Stomach (tissue), 9 donors: ENCODE results near the gene BIRC7. TPM values are rescaled to one million over a fixed set of nuclear protein-coding genes. Genes with fewer than 3 reads are reported as not detected.

Experiments used
- DNase-seq, 2 donors: peaks; one replicate each; pipeline versions ENCODE4 v3.0.0 to v3.0.0-alpha.2; 2013 to 2019
- H3K27ac ChIP-seq, 5 donors: fragments of 200-600 bp in 4 of 5; sonication (generic) in 4 of 5; one replicate each; pipeline ENCODE4 v1.5.1; 2013 to 2019; ENCODE audit warnings: mild to moderate bottlenecking in 1 of 5, moderate library complexity in 1 of 5
- H3K27me3 ChIP-seq, 3 donors: fragments of 200-600 bp; sonication (generic); one replicate each; pipeline ENCODE4 v1.5.1; 2017 to 2019; ENCODE audit warnings: mixed run types in 1 of 3
- H3K36me3 ChIP-seq, 4 donors: fragments of 200-600 bp; sonication (generic); 1 replicate in 3 of 4; 2 replicates in 1 of 4; pipeline ENCODE4 v1.5.1; 2016 to 2019
- H3K4me1 ChIP-seq, 4 donors: fragments of 200-600 bp; sonication (generic); one replicate each; pipeline ENCODE4 v1.5.1; 2016 to 2019
- H3K4me3 ChIP-seq, 4 donors: fragments of 200-600 bp; sonication (generic) in 3 of 4; one replicate each; pipeline ENCODE4 v1.5.1; 2016 to 2019; ENCODE audit warnings: mild to moderate bottlenecking in 1 of 4
- H3K9me3 ChIP-seq, 4 donors: fragments of 200-600 bp; sonication (generic); one replicate each; pipeline ENCODE4 v1.5.1; 2016 to 2019
- CTCF ChIP-seq, 7 experiments: fragments of 450-650 bp in 4 of 7; fragments of 200-600 bp in 3 of 7; sonication (generic) in 3 of 7; IDR thresholded peaks; one replicate each; pipeline ENCODE4 v1.5.1; 2016 to 2019; ENCODE audit warnings: antibody characterized with exemption in 7 of 7, control low read depth in 2 of 7, mild to moderate bottlenecking in 1 of 7
- EP300 ChIP-seq: sonication (generic); formaldehyde crosslinking; IDR thresholded peaks from one replicate; pipeline ENCODE4 v1.6.1; 2017; ENCODE audit warnings: antibody characterized with exemption
- POLR2A ChIP-seq, 4 donors: fragments of 450-650 bp; IDR thresholded peaks; one replicate each; pipeline ENCODE4 v1.6.1; 2016; ENCODE audit warnings: antibody characterized with exemption in 4 of 4, control low read depth in 2 of 4, mild to moderate bottlenecking in 1 of 4, moderate library complexity in 1 of 4
- POLR2AphosphoS5 ChIP-seq, 3 donors: sonication (generic); formaldehyde crosslinking; IDR thresholded peaks; one replicate each; pipeline ENCODE4 v1.6.1; 2016; ENCODE audit warnings: antibody characterized with exemption in 3 of 3
- WGBS, 5 donors: extraction: QIAGEN DNeasy Blood & Tissue Kit in 3 of 5; methylation state at CpG; one replicate each; pipeline versions ENCODE4 v1.1.5 to v1.1.7; 2013 to 2018; 5-methylcytosine and 5-hydroxymethylcytosine counted together
- intact Hi-C: fragments of 100-400 bp; cut with DNase I; formaldehyde crosslinking; loops from one replicate; pipeline ENCODE4 v1.15.1; 2023; ENCODE audit warnings: low total_unique reads
- polyA plus RNA-seq, 3 donors: library from polyadenylated mRNA; stranded (reverse); fragments of 200-250 nt; gene quantifications; one replicate each; pipeline ENCODE4 v1.2.3, GENCODE V29; 2013
- total RNA-seq, 5 donors: library from RNA; depleted of rRNA; stranded (reverse); fragments of >200 nt; gene quantifications; one replicate each; pipeline versions ENCODE4 v1.1.0 to v1.2.3, GENCODE V29; 2014 to 2016
- donor health status: healthy with polysubstance abuse.
- donor health status: Bipolar disorder and iron deficiency.
- donor health status: healthy.

Gene BIRC7
- total and polyA plus RNA-seq, 8 donors, result not detected

GRCh38 chr20:63273059-63273579 lies 37.4 kb downstream of the BIRC7 start:
- TF ChIP-seq POLR2AphosphoS5 (IDR thresholded peaks at IDR 0.05) (no peak), EP300 (no peak), CTCF (IDR thresholded peaks at IDR 0.05) (no peak), POLR2A (IDR thresholded peaks at IDR 0.05) (no peak)
- peak overlapping the region; percentile 92 to 100 (median 99) for H3K4me3 ChIP-seq
- H3K36me3 ChIP-seq, result peaks cover 24 to 30% (median 28%) of the 10 kb centered on the region in 4 donors
- DNase-seq, result no peak
- peaks cover 21 to 35% (median 29%) of the 10 kb centered on the region in 4 donors for H3K4me1 ChIP-seq
- no peaks in the 10 kb centered on the region for H3K9me3 ChIP-seq
- intact Hi-C loops, result no loop called here
- H3K27me3 ChIP-seq, result peaks cover 0 to 7% (median 0%) of the 10 kb centered on the region in 3 donors
- WGBS, 5 donors, result 0 to 1% (median 1%) methylated on average over 24 to 37 of the region's 37 CpGs
- peak overlapping the region; percentile 38 to 90 (median 81) for H3K27ac ChIP-seq

- intact Hi-C loops, result no loop called here
- H3K27ac ChIP-seq, result peak overlapping the region in 1 of 5 donors; percentile 88
- WGBS, 5 donors, result 16 to 34% (median 25%) methylated on average over 17 to 20 of the region's 20 CpGs
- no peaks in the 10 kb centered on the region for H3K9me3 ChIP-seq
- no peaks in the 10 kb centered on the region for H3K27me3 ChIP-seq
- H3K4me1 ChIP-seq, result peaks cover 21 to 35% (median 29%) of the 10 kb centered on the region in 4 donors
- DNase-seq, result no peak
- TF ChIP-seq POLR2AphosphoS5 (IDR thresholded peaks at IDR 0.05), result no peak
- no peak for TF ChIP-seq CTCF (IDR thresholded peaks at IDR 0.05)
- TF ChIP-seq EP300, result no peak
- TF ChIP-seq POLR2A (IDR thresholded peaks at IDR 0.05), result no peak
- peaks cover 30 to 37% (median 35%) of the 10 kb centered on the region in 4 donors for H3K36me3 ChIP-seq
- H3K4me3 ChIP-seq, result peak overlapping the region; percentile 92 to 100 (median 99)
Measured at GRCh38 chr20:63273635-63274380, 38.1 kb downstream of the BIRC7 start.

- intact Hi-C loops, result no loop called here
- 59 to 74% (median 65%) methylated on average over 13 to 17 of the region's 17 CpGs for WGBS, 5 donors
- DNase-seq, result no peak
- H3K27ac ChIP-seq, result no peak overlapping the region
- TF ChIP-seq EP300 (no peak), POLR2AphosphoS5 (IDR thresholded peaks at IDR 0.05) (no peak), CTCF (IDR thresholded peaks at IDR 0.05) (no peak), POLR2A (IDR thresholded peaks at IDR 0.05) (no peak)
- H3K27me3 ChIP-seq, result no peaks in the 10 kb centered on the region
- H3K36me3 ChIP-seq, result peaks cover 38 to 45% (median 43%) of the 10 kb centered on the region in 4 donors
- peak overlapping the region in 2 of 4 donors; percentile 92 to 98 for H3K4me3 ChIP-seq
- no peaks in the 10 kb centered on the region for H3K9me3 ChIP-seq
- peaks cover 21 to 35% (median 29%) of the 10 kb centered on the region in 4 donors for H3K4me1 ChIP-seq
Measured at GRCh38 chr20:63274381-63275228, 38.9 kb downstream of the BIRC7 start.

GRCh38 chr20:63275825-63276224 lies 40.1 kb downstream of the BIRC7 start:
- Histone ChIP-seq H3K4me1 (peaks cover 21 to 35% (median 29%) of the 10 kb centered on the region in 4 donors), H3K27me3 (no peaks in the 10 kb centered on the region), H3K27ac (no peak overlapping the region), H3K4me3 (no peak overlapping the region), H3K9me3 (no peaks in the 10 kb centered on the region), H3K36me3 (peaks cover 48 to 57% (median 55%) of the 10 kb centered on the region in 4 donors)
- no peak for TF ChIP-seq CTCF (IDR thresholded peaks at IDR 0.05)
- no peak for TF ChIP-seq POLR2AphosphoS5 (IDR thresholded peaks at IDR 0.05)
- TF ChIP-seq EP300, result no peak
- no peak for TF ChIP-seq POLR2A (IDR thresholded peaks at IDR 0.05)
- 92 to 96% (median 93%) methylated on average over 12 to 18 of the region's 18 CpGs for WGBS, 5 donors
- intact Hi-C loops, result no loop called here
- DNase-seq, result no peak
